22Rv1 (cell line): ENCODE measurements around the gene MTG1.

ENCODE experiments used
- H3K27ac ChIP-seq: fragments of 450-650 bp; 2 replicates; pipeline ENCODE4 v1.5.1; 2017
- ZFX ChIP-seq: fragments of 450-650 bp; IDR thresholded peaks from 2 replicates; pipeline ENCODE4 v1.6.1; 2017; ENCODE audit warnings: antibody characterized with exemption, borderline replicate concordance
- TF ChIP-seq, protein P1 (sequence below): fragments of 450-650 bp; IDR thresholded peaks from 2 replicates; pipeline ENCODE4 v1.5.1; 2017; ENCODE audit warnings: mild to moderate bottlenecking

Gene MTG1

DNA sequence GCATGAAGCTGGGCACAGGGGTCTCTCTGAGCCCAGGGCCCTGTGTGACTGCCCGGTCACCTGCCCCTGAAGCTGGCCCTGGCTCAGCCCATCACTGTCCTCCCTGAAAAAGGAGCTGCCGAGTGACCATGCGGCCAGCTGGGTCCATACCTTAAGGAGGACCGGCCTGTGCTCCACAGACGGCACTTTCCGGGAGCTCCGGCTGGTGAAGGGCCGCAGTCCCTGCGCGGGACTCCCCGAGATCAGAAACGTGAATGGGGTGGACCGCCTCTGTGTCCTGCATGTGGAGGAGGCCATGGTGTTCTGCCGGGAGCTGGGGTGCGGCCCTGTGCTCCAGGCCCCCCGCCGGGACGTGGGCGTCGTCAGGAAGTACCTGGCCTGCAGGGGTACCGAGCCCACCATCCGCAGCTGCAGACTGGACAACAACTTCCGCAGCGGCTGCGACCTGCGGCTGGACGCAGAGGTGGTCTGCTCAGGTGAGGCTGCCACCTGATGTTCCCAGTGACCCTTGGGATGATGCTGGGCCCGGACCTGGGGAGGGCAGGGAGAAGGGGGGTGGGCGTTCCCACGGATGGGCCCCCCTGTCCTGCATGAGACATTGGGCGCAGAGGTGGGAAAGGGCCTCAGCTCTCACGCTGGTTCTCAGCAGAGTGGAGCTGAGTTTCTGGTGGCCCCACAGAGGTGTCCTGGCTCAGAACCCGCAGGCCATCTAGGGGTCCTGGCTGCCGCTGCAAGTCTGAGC is 63.3 kb downstream of the MTG1 start:
- no peak overlapping the region for H3K27ac ChIP-seq
- TF ChIP-seq ZFX = no peak
- TF ChIP-seq, protein P1, sequence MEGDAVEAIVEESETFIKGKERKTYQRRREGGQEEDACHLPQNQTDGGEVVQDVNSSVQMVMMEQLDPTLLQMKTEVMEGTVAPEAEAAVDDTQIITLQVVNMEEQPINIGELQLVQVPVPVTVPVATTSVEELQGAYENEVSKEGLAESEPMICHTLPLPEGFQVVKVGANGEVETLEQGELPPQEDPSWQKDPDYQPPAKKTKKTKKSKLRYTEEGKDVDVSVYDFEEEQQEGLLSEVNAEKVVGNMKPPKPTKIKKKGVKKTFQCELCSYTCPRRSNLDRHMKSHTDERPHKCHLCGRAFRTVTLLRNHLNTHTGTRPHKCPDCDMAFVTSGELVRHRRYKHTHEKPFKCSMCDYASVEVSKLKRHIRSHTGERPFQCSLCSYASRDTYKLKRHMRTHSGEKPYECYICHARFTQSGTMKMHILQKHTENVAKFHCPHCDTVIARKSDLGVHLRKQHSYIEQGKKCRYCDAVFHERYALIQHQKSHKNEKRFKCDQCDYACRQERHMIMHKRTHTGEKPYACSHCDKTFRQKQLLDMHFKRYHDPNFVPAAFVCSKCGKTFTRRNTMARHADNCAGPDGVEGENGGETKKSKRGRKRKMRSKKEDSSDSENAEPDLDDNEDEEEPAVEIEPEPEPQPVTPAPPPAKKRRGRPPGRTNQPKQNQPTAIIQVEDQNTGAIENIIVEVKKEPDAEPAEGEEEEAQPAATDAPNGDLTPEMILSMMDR = no peak

DNA sequence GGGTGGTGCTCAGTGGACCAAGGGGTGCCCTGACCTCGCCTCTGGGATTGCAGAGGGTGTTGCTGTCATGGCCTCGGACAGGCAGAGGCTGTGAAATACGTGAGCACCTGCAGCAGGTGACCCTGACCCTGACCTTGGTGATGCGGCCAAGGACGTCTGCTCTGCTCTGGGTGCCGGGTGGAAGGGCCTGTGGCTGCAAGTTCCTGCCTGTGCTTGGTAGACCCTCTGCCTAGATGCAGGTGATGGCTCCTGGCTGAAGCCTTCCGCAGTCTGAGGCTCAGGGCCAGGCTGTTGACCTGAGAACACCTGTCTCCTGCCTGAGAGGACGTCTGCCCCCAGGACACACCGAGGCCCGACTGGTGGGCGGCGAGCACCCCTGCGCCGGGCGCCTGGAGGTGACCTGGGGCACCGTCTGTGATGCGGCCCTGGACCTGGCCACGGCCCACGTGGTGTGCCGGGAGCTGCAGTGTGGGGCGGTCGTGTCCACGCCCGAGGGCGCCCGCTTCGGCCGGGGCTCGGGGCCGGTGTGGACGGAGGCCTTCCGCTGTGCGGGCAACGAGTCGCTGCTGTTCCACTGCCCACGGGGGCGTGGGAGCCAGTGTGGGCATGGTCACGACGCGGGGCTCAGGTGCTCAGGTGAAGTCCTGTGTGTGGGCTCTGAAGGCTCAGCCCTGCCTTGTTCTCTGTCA is 64.2 kb downstream of the MTG1 start:
- TF ChIP-seq, protein P1 = no peak
- TF ChIP-seq ZFX = no peak
- H3K27ac ChIP-seq = no peak overlapping the region

- no peak for TF ChIP-seq ZFX
- TF ChIP-seq, protein P1 = no peak
- no peak overlapping the region for H3K27ac ChIP-seq
Observed at GRCh38 chr10:133458710-133459453, 64.9 kb downstream of the MTG1 start.

- no peak overlapping the region for H3K27ac ChIP-seq
- TF ChIP-seq ZFX = no peak
- TF ChIP-seq, protein P1 = no peak
Observed at GRCh38 chr10:133459454-133460207, 65.7 kb downstream of the MTG1 start.

- TF ChIP-seq ZFX = no peak
- TF ChIP-seq, protein P1 = no peak
Observed at GRCh38 chr10:133460208-133460769, 66.3 kb downstream of the MTG1 start.

GRCh38 chr10:133461027-133461426 is 67.1 kb downstream of the MTG1 start:
- H3K27ac ChIP-seq = no peak overlapping the region
- TF ChIP-seq, protein P1 = no peak
- TF ChIP-seq ZFX = no peak

More at GRCh38 chr10:133460208-133460769, 66.3 kb downstream of the MTG1 start:
- H3K27ac ChIP-seq = no peak overlapping the region
